ENCODE data around the gene HYOU1.

- TF ChIP-seq TARDBP (IDR thresholded peaks at IDR 0.05) (no peak), ZNF384 (IDR thresholded peaks at IDR 0.05) (no peak), BHLHE40 (IDR thresholded peaks at IDR 0.05; ENCODE audit: borderline replicate concordance) (no peak), FOXK2 (IDR thresholded peaks at IDR 0.05) (no peak), SP1 (IDR thresholded peaks at IDR 0.05) (no peak), FOXM1 (IDR thresholded peaks at IDR 0.05; ENCODE audit: borderline replicate concordance) (no peak), ARNT (IDR thresholded peaks at IDR 0.05) (no peak), SUZ12 (IDR thresholded peaks at IDR 0.05) (no peak), PKNOX1 (IDR thresholded peaks at IDR 0.05) (no peak), FOXA1 (IDR thresholded peaks at IDR 0.05) (no peak), HDGF (IDR thresholded peaks at IDR 0.05; ENCODE audit: borderline replicate concordance) (no peak), ELF4 (IDR thresholded peaks at IDR 0.05) (no peak)
Observed at GRCh38 chr11:118998388-118998717, 58.7 kb downstream of the HYOU1 start.

Data from HEK293T (cell line).